ENCODE data around the gene GLYR1. TPM values are rescaled to one million over a fixed set of nuclear protein-coding genes. Genes with fewer than 3 reads are reported as not detected.

Gene GLYR1
- total and polyA plus RNA-seq, 2 donors (not counting 3 experiments of a cell fraction or from before 2014, with no cell fraction given) = 47.9 to 107 TPM

GRCh38 chr16:4795828-4796572 lies 51.1 kb downstream of the GLYR1 start:
- no peaks in the 10 kb centered on the region for H3K9me1 ChIP-seq (replicated peaks; ENCODE audit: control insufficient read depth, extremely low read depth, insufficient read depth, low read length)
- POLR2A ChIA-PET = no interaction called here
- no peaks in the 10 kb centered on the region for H3K27me3 ChIP-seq (ENCODE audit: control insufficient read depth in 2 of 2, insufficient read depth in 2 of 2, low read length in 2 of 2)
- intact Hi-C loops (cut with micrococcal nuclease) (no loop called here), dilution Hi-C loops (cut with MboI; ENCODE audit: extremely low pct_ligation_motif_present, low sequenced_read_pairs) (no loop called here)
- no peaks in the 10 kb centered on the region for H3K79me2 ChIP-seq (ENCODE audit: control insufficient read depth, insufficient read depth, low read length)
- TF ChIP-seq MYC (IDR thresholded peaks at IDR 0.05; ENCODE audit: low read depth, low read length) (no peak), GATA2 (IDR thresholded peaks at IDR 0.05; ENCODE audit: insufficient read depth, insufficient read length, low read depth, low read length) (no peak), POLR2A (IDR thresholded peaks at IDR 0.05; ENCODE audit: low read depth, low read length) (no peak), JUN (IDR thresholded peaks at IDR 0.05; ENCODE audit: borderline replicate concordance, insufficient read depth, insufficient read length, low read depth) (no peak), MAX (IDR thresholded peaks at IDR 0.05; ENCODE audit: insufficient read depth, insufficient read length) (no peak), POLR2AphosphoS5 (IDR thresholded peaks at IDR 0.05; ENCODE audit: insufficient read depth, low read depth, low read length) (no peak), CTCF (IDR thresholded peaks at IDR 0.05; ENCODE audit: extremely low read depth in 1 of 2, insufficient read depth in 1 of 2, low read depth in 1 of 2, low read length in 2 of 2) (no peak), EZH2 (IDR thresholded peaks at IDR 0.05; ENCODE audit: borderline replicate concordance, low read depth, low read length, severe bottlenecking) (no peak)
- FAIRE-seq (no peak), DNase-seq (ENCODE audit: low read depth, low spot score) (no peak)
- no peaks in the 10 kb centered on the region for H4K20me1 ChIP-seq (replicated peaks; ENCODE audit: control insufficient read depth, extremely low read depth, insufficient read depth, low read length)
- H3K27ac ChIP-seq (ENCODE audit: insufficient read depth, low read depth, low read length) = no peak overlapping the region
- H3K9ac ChIP-seq (replicated peaks; ENCODE audit: extremely low read depth, insufficient read depth, low read length) = no peak overlapping the region
- H3K9me3 ChIP-seq (replicated peaks; ENCODE audit: control insufficient read depth, insufficient read depth, low read length) = no peaks in the 10 kb centered on the region
- no peaks in the 10 kb centered on the region for H3K4me1 ChIP-seq (ENCODE audit: control insufficient read depth, extremely low read depth, insufficient read depth, low read length)
- H3K4me2 ChIP-seq (ENCODE audit: insufficient read depth, low read length) = no peak overlapping the region
- CTCF ChIA-PET = no interaction called here
- H2AFZ ChIP-seq (ENCODE audit: low read depth, low read length) = no peak overlapping the region
- no peaks in the 10 kb centered on the region for H3K36me3 ChIP-seq (ENCODE audit: control insufficient read depth in 2 of 2, extremely low read depth in 1 of 2, insufficient read depth in 2 of 2, low read length in 2 of 2)
- no peak overlapping the region for H3K4me3 ChIP-seq (replicated peaks in 1 of 3; ENCODE audit: insufficient read depth in 1 of 3, low read depth in 1 of 3, low read length in 3 of 3)
- BruUV-seq (replicated peaks) = no TSS peak

All from endothelial cell of umbilical vein (primary cell).